Chondrocyte (in vitro differentiated cells): ENCODE data around the gene RSF1. TPM values are rescaled to one million over a fixed set of nuclear protein-coding genes. Genes with fewer than 3 reads are reported as not detected.

Experiments used
- DNase-seq: peaks from one replicate; pipeline ENCODE4 v3.0.0; 2021; ENCODE audit warnings: mixed read lengths, low spot score
- H3K27ac Mint-ChIP-seq: one replicate; pipeline ENCODE4 v1.8.0; 2021; ENCODE audit warnings: mild to moderate bottlenecking, moderate library complexity, mixed read lengths; ENCODE audit not compliant: unreplicated experiment
- H3K27me3 Mint-ChIP-seq: 2 replicates; pipeline ENCODE4 v1.8.0; 2021; ENCODE audit warnings: low read depth, mixed read lengths
- H3K36me3 Mint-ChIP-seq: 2 replicates; pipeline ENCODE4 v1.8.0; 2021; ENCODE audit warnings: low read depth, mixed read lengths
- H3K4me1 Mint-ChIP-seq: 2 replicates; pipeline ENCODE4 v1.8.0; 2021; ENCODE audit warnings: low read depth, mild to moderate bottlenecking, mixed read lengths
- H3K4me3 Mint-ChIP-seq: one replicate; pipeline ENCODE4 v1.8.0; 2021; ENCODE audit warnings: mild to moderate bottlenecking, moderate library complexity, mixed read lengths; ENCODE audit not compliant: unreplicated experiment
- H3K9me3 Mint-ChIP-seq: 2 replicates; pipeline ENCODE4 v1.8.0; 2021; ENCODE audit warnings: low read depth, mixed read lengths
- total RNA-seq: library from RNA; stranded (reverse); gene quantifications from 3 replicates; pipeline ENCODE4 v1.2.1, GENCODE V29; 2021
- TF ChIP-seq, protein P1 (sequence below): fragments of 200-600 bp; sonication (generic); IDR thresholded peaks from 2 replicates; pipeline ENCODE4 v1.5.0; 2021; ENCODE audit warnings: antibody characterized with exemption, mild to moderate bottlenecking, moderate library complexity

Gene RSF1
- total RNA-seq, 1 donor from 2014 or later = 64.2 TPM

DNA sequence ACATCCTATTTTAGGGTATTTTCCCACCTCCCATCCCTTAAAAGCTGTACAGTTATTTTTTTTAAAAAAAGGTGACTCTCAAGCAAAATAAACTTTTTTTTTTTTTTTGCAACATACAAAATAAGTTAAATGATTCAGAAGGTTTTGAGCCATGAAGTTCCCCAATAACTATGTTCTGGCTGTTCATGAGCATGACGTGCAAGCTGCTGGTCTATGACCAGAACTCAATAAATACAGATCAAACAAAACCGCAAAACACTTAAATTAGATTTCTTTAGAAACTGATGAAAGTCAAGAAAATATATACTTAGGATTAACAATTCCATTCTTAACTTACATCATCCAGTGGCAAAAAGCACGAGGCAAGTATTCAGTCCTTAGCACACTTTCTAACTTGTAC, 158.9 kb downstream of the RSF1 start:
- Mint-ChIP-seq H3K4me3 (no peak overlapping the region), H3K36me3 (peaks cover 6% of the 10 kb centered on the region), H3K4me1 (peaks cover 9% of the 10 kb centered on the region), H3K27me3 (no peaks in the 10 kb centered on the region), H3K27ac (no peak overlapping the region), H3K9me3 (no peaks in the 10 kb centered on the region)
- no peak for DNase-seq
- TF ChIP-seq, protein P1, sequence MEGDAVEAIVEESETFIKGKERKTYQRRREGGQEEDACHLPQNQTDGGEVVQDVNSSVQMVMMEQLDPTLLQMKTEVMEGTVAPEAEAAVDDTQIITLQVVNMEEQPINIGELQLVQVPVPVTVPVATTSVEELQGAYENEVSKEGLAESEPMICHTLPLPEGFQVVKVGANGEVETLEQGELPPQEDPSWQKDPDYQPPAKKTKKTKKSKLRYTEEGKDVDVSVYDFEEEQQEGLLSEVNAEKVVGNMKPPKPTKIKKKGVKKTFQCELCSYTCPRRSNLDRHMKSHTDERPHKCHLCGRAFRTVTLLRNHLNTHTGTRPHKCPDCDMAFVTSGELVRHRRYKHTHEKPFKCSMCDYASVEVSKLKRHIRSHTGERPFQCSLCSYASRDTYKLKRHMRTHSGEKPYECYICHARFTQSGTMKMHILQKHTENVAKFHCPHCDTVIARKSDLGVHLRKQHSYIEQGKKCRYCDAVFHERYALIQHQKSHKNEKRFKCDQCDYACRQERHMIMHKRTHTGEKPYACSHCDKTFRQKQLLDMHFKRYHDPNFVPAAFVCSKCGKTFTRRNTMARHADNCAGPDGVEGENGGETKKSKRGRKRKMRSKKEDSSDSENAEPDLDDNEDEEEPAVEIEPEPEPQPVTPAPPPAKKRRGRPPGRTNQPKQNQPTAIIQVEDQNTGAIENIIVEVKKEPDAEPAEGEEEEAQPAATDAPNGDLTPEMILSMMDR = no peak

DNA sequence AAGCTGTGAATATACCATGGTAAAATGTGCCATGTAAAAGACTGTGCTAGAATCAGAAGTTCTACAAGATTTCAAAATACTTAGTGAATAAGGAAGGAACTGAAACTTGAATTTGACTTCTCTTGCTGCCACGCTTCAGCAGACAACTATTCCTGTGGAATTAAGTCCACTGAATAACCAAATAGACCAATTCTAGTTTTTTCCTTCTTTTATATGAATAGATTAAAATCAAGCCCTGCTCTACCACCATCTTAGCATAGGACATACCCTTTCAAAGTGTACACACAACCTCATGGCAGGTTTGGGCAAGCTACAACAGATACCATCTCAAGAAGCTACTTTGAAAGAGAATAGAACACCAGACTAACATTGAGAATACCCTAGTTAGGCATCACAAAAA, 159.6 kb downstream of the RSF1 start:
- peaks cover 9% of the 10 kb centered on the region for H3K4me1 Mint-ChIP-seq
- no peaks in the 10 kb centered on the region for H3K27me3 Mint-ChIP-seq
- H3K27ac Mint-ChIP-seq = no peak overlapping the region
- DNase-seq = no peak
- TF ChIP-seq, protein P1 = no peak
- H3K36me3 Mint-ChIP-seq = peaks cover 5% of the 10 kb centered on the region
- no peak overlapping the region for H3K4me3 Mint-ChIP-seq
- no peaks in the 10 kb centered on the region for H3K9me3 Mint-ChIP-seq

DNA sequence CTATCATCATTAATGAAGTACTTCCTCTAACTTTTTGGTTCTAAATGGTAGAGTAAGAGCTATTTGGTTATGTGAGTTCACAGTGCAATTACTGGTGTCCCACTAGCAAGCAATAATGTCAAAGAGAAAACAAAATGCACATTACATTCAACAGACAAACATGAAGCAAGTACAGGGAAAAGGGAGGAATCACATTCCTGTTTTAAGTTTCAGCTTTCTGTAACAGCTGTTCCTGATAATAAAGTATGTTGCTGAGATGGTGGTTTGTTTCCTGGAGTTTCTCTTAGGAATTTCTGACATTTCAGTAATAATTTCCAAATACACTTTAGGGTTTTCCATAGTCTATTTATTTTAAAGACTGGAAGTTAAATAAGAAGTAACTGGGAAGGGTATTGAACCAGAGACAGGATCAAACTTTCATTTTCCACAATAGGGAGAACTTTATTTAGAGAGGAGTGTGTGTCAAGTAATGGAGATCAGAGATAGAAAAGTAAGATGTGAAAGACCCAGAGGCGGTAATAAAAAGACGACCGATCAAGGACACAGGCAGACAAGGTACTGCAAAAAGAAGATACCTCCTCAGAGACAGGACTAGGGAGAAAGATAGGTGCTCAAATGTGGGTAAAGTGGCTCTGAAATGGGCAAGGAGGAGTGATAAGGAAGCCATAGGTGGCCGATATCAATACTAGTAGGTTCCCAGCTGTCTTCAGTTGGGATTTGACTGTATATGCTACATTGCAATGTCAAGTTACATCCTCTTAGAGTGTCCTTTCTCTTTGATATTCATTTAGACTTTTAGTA, 162.1 kb downstream of the RSF1 start:
- H3K27ac Mint-ChIP-seq = peak overlapping the region; percentile 81
- H3K9me3 Mint-ChIP-seq = no peaks in the 10 kb centered on the region
- peaks cover 14% of the 10 kb centered on the region for H3K4me1 Mint-ChIP-seq
- peaks cover 2% of the 10 kb centered on the region for H3K36me3 Mint-ChIP-seq
- H3K4me3 Mint-ChIP-seq = no peak overlapping the region
- no peaks in the 10 kb centered on the region for H3K27me3 Mint-ChIP-seq
- DNase-seq = no peak
- TF ChIP-seq, protein P1 = no peak

GRCh38 chr11:77656362-77656761, 164.2 kb downstream of the RSF1 start:
- Mint-ChIP-seq H3K27me3 (no peaks in the 10 kb centered on the region), H3K4me3 (no peak overlapping the region), H3K36me3 (no peaks in the 10 kb centered on the region), H3K27ac (no peak overlapping the region), H3K4me1 (peaks cover 14% of the 10 kb centered on the region), H3K9me3 (no peaks in the 10 kb centered on the region)
- TF ChIP-seq, protein P1 = no peak
- DNase-seq = no peak

DNA sequence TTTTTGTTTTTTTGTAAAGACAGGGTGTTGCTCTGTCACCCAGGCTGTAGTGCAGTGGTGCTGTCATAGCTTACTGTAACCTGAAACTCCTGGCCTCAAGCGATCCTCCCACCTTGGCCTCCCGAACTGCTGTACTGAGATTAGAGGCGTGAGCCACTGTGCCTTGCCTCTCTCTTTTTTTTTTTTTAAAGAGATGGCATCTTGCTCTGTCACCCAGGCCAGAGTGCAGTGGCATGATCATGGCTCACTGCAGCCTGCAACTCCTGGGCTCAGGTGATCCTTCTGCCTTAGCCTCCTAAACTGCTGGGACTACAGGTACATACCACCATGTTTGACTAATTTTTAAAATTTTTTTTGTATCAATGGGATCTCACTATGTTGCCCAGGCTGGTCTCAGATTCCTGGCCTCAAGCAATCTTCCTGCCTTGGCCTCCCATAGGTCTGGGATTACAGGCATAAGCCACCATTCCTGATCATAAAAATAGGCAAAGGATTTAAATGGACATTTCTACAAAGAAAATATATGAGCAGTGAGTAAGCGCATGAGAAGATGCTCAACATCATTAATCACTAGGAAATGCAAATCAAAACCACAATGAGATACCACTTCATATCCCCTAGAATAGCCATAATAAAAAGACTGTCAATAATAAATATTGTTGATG, 165.6 kb downstream of the RSF1 start:
- Mint-ChIP-seq H3K9me3 (no peaks in the 10 kb centered on the region), H3K27me3 (no peaks in the 10 kb centered on the region), H3K4me1 (peaks cover 14% of the 10 kb centered on the region), H3K27ac (no peak overlapping the region), H3K4me3 (no peak overlapping the region), H3K36me3 (no peaks in the 10 kb centered on the region)
- TF ChIP-seq, protein P1 = no peak
- DNase-seq = no peak
